ENCODE measurements around the gene ZNF878. TPM values are rescaled to one million over a fixed set of nuclear protein-coding genes. Genes with fewer than 3 reads are reported as not detected.
A peak's percentile ranks its signal among the peaks of the same experiment; 100 is the strongest.

Gene ZNF878
- total and polyA plus RNA-seq, 2 of the 13 experiments (the other 11 are each of a cell fraction or from before 2014, with no cell fraction given) = 0.46 to 5.2 TPM

GRCh38 chr19:12052497-12053169, at the start of gene ZNF878 (continued):
- TF ChIP-seq KMT2A (CRISPR knock-in tag; IDR thresholded peaks at IDR 0.05) (peak; percentile 92), JARID2 (CRISPR knock-in tag; IDR thresholded peaks at IDR 0.05; ENCODE audit: insufficient replicate concordance) (no peak), NFE2L1 (CRISPR knock-in tag; IDR thresholded peaks at IDR 0.05; ENCODE audit: borderline replicate concordance) (no peak), ZNF225 (CRISPR knock-in tag; IDR thresholded peaks at IDR 0.05) (peak; percentile 86; the same call in 1 of the 2 replicates), KLF12 (CRISPR knock-in tag; IDR thresholded peaks at IDR 0.05; ENCODE audit: borderline replicate concordance) (peak; percentile 91; the same call in 1 of the 2 replicates), KIAA2018 (CRISPR knock-in tag; IDR thresholded peaks at IDR 0.05; ENCODE audit: borderline replicate concordance) (no peak), MAFG (CRISPR knock-in tag; IDR thresholded peaks at IDR 0.05) (no peak), SRF (IDR thresholded peaks at IDR 0.05; ENCODE audit: low read depth, low read length) (no peak)
- TF ChIP-seq, protein P1, sequence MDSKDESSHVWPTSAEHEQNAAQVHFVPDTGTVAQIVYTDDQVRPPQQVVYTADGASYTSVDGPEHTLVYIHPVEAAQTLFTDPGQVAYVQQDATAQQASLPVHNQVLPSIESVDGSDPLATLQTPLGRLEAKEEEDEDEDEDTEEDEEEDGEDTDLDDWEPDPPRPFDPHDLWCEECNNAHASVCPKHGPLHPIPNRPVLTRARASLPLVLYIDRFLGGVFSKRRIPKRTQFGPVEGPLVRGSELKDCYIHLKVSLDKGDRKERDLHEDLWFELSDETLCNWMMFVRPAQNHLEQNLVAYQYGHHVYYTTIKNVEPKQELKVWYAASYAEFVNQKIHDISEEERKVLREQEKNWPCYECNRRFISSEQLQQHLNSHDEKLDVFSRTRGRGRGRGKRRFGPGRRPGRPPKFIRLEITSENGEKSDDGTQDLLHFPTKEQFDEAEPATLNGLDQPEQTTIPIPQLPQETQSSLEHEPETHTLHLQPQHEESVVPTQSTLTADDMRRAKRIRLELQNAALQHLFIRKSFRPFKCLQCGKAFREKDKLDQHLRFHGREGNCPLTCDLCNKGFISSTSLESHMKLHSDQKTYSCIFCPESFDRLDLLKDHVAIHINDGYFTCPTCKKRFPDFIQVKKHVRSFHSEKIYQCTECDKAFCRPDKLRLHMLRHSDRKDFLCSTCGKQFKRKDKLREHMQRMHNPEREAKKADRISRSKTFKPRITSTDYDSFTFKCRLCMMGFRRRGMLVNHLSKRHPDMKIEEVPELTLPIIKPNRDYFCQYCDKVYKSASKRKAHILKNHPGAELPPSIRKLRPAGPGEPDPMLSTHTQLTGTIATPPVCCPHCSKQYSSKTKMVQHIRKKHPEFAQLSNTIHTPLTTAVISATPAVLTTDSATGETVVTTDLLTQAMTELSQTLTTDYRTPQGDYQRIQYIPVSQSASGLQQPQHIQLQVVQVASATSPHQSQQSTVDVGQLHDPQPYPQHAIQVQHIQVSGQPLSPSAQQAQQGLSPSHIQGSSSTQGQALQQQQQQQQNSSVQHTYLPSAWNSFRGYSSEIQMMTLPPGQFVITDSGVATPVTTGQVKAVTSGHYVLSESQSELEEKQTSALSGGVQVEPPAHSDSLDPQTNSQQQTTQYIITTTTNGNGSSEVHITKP (CRISPR knock-in tag; IDR thresholded peaks at IDR 0.05; ENCODE audit: low read depth) = peak; percentile 93
- TF ChIP-seq, protein P2, sequence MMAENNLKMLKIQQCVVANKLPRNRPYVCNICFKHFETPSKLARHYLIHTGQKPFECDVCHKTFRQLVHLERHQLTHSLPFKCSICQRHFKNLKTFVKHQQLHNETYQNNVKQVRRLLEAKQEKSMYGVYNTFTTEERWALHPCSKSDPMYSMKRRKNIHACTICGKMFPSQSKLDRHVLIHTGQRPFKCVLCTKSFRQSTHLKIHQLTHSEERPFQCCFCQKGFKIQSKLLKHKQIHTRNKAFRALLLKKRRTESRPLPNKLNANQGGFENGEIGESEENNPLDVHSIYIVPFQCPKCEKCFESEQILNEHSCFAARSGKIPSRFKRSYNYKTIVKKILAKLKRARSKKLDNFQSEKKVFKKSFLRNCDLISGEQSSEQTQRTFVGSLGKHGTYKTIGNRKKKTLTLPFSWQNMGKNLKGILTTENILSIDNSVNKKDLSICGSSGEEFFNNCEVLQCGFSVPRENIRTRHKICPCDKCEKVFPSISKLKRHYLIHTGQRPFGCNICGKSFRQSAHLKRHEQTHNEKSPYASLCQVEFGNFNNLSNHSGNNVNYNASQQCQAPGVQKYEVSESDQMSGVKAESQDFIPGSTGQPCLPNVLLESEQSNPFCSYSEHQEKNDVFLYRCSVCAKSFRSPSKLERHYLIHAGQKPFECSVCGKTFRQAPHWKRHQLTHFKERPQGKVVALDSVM (CRISPR knock-in tag; IDR thresholded peaks at IDR 0.05) = peak; percentile 76
- TF ChIP-seq, protein P3, sequence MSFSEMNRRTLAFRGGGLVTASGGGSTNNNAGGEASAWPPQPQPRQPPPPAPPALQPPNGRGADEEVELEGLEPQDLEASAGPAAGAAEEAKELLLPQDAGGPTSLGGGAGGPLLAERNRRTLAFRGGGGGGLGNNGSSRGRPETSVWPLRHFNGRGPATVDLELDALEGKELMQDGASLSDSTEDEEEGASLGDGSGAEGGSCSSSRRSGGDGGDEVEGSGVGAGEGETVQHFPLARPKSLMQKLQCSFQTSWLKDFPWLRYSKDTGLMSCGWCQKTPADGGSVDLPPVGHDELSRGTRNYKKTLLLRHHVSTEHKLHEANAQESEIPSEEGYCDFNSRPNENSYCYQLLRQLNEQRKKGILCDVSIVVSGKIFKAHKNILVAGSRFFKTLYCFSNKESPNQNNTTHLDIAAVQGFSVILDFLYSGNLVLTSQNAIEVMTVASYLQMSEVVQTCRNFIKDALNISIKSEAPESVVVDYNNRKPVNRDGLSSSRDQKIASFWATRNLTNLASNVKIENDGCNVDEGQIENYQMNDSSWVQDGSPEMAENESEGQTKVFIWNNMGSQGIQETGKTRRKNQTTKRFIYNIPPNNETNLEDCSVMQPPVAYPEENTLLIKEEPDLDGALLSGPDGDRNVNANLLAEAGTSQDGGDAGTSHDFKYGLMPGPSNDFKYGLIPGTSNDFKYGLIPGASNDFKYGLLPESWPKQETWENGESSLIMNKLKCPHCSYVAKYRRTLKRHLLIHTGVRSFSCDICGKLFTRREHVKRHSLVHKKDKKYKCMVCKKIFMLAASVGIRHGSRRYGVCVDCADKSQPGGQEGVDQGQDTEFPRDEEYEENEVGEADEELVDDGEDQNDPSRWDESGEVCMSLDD (CRISPR knock-in tag; IDR thresholded peaks at IDR 0.05; ENCODE audit: borderline replicate concordance) = peak; percentile 70; the same call in 1 of the 2 replicates
